AG08395 (cell line): Measurements from ENCODE around the gene ALKBH6.

Experiments used
- DNase-seq: peaks from one replicate; pipeline ENCODE4 v3.0.0; 2012; ENCODE audit warnings: mixed read lengths, low spot score

Gene ALKBH6

DNA sequence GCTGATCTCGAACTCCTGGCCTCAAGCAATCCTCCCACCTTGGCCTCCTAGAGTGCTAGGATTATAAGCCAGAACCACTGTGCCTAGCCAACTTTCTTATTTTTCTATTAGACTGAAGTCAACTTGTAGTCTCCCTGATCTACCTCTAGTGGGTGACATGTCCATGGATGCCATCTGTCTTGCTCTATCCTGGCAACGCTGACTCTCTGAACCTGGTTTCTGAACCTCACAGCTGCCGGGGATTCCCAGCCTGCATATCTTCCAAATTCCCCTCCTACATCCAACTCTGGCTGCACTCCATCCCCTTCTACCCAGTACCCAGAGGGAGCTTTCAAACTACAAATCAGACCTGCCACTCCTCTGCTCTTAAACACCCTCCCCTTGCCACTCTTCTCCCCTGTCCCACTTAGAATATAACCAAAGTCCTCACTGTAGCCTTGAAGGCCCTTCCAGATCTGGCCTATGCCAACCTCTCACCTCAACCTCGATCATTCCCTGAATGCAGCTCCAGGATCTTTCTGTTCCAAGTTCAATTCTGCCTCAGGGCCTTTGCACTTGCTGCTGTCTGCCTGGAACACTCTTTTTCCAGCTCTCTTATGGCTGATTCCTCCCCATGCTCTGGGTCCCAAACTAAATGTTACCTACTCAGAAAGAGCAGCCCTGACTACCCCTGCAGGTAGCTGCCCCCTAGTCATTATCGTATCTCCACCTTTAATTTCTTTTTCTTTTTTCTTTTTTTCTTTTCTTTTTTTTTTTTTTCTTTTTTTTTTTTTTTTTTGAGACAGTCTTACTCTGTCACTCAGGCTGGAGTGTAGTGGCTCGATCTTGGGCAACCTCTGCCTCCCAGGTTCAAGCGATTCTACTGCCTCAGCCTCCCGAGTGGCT lies 16.5 kb upstream of the ALKBH6 start:
- DNase-seq = peak; percentile 60

- no peak for DNase-seq
Measured at GRCh38 chr19:36028313-36029041, 14.5 kb upstream of the ALKBH6 start.

GRCh38 chr19:36027696-36028095 lies 13.7 kb upstream of the ALKBH6 start:
- no peak for DNase-seq

DNA sequence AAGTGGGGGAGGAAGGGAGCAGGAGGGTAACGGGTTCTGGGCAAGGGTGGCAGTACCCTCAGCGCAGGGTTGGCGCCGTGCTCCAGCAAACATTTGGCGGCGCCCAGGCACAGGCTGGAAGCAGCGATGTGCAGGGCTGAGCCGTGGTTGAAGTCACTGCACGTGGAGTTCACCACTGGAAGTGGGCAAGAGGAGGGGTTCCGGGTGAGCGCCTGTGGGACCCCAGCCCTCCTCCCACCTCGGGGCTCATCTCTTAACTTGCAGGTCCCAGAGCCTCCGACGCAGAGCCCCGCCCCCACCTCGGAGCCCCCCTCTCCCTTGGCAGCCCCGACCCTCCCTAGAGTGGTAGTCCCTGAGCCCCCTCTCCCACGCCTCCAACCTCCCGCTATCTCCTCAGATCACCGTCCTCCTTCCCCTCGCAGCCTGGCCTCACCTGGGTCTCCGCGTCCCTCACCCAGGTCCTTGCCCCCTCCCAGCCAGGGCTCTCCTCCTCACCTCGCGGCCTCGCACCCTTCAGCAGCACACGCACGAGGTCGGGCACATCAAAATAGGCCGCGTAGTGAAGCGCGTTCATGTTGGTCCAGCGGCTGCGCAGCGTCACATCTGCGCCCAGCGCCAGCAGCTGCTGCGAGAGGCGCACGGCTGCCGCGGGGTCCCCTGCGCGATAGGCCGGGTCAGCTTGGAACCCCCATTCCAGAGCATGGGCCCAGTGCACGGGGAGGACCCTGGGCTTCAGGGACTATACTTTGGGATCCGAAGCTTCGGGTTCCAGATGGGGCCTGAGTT lies 12.3 kb upstream of the ALKBH6 start:
- DNase-seq = no peak

- no peak for DNase-seq
Measured at GRCh38 chr19:36025541-36025940, 11.5 kb upstream of the ALKBH6 start.

DNA sequence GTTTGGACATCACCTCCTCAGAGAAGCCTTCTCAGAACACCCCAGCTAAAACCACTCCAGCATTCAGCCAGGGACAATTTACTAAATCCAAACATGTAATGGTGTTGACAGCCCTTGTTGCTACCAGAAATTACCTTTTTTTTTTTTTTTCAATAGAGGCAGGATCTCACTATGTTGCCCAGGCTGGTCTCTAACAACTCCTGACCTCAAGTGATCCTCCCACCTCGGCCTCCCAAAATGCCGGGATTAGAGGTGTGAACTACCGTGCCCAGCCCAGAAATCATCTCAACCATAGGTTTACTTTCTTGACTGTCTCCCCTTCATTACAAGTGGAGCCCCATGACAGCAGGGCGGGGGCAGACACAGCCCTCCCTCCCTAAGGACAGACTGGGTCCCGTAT lies 9.4 kb upstream of the ALKBH6 start:
- no peak for DNase-seq

DNA sequence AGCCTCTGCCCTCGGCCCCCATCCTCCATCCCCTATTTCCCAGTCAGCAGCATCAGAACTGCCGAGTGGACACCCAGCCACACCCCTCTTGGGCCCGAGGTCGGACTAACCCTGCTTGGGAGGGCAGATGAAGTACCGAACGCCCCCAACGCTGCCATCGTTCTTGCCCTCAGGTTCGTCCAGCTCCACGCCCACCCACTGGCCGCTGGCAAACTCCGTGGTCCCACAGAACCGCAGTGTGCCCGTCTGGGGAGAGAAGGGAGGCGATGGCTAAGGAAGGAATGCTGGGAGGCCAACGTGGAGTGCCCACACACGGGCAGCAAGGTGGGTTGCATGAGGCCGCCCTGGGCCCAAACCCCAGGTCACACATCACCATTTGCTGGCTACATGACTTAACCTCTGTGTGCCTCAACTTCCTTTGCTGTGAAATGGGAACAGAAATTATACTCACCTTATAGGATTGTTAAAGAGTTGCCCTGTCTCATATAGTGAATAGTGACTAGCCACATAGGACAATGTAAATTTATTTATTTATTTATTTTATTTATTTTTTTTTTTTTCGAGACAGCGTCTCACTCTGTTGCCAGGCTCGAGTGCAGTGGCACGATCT lies 5.2 kb upstream of the ALKBH6 start:
- DNase-seq = no peak

- no peak for DNase-seq
Measured at GRCh38 chr19:36013280-36014011, 567 bp downstream of the ALKBH6 start.

- no peak for DNase-seq
Measured at GRCh38 chr19:36010402-36010801, 3.6 kb downstream of the ALKBH6 start.

- DNase-seq = no peak
Measured at GRCh38 chr19:36009633-36010379, 4.2 kb downstream of the ALKBH6 start.

DNA sequence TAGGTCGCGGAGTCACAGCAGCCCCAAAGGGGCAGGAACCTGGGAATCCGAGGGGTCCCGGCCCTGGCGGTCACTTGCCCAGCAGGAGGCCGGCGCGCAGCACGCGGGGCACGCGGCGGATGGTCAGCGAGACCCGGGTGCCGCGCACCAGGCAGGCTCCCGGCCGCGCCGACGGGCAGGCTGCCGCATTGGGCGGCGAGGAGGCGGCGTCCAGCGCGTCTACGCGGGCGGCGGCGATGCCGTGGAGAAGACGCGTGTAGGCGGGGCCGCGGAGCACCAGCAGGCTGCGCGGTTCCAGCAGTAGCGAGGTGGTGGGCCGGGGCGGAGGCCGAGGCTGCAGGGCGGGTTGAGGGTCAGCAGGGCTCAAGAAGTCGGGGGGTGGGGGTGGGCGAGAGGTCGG lies 4.8 kb downstream of the ALKBH6 start:
- peak; percentile 82 for DNase-seq

DNA sequence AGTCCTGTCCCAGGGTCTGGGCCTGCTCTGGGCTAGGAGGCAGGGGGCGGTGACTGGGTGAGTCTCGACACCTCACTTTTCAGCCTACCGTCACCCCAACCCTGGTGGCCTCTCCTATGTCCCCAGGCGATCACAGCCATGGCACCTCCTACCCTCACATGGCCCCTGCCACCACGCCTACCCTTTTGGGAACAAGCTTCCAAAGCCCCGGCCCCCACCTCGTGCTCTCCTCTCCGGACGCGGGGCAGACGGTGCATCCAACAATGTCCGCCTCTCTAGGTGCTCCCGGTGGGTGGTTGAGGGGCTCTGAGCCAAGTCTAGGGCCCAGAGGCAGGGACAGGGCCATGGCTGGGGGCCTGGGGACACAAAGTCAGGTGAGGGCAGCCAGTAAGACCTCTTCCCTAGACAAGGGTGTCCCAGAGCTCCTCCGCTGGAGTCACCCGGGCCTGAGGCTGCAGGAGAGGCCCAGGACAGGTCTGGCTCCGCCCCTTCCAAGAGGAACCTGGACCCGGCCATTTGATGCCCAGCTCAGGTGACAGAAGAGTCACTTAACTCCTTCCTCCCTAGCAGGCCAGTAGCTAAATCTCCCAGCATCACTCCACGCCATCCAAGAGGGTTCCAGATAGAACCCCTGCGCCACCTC lies 5.6 kb downstream of the ALKBH6 start, which contains the start of gene SYNE4:
SYNE4 (minus strand) TSS at position 478 of the 643 bp plus-strand sequence; CDS start at position 346, 132 bp downstream.
- DNase-seq = no peak

GRCh38 chr19:36006955-36007354 lies 7.1 kb downstream of the ALKBH6 start:
- no peak for DNase-seq

- no peak for DNase-seq
Measured at GRCh38 chr19:36003284-36003683, 10.7 kb downstream of the ALKBH6 start.

GRCh38 chr19:36001605-36002004 lies 12.4 kb downstream of the ALKBH6 start:
- DNase-seq = no peak

DNA sequence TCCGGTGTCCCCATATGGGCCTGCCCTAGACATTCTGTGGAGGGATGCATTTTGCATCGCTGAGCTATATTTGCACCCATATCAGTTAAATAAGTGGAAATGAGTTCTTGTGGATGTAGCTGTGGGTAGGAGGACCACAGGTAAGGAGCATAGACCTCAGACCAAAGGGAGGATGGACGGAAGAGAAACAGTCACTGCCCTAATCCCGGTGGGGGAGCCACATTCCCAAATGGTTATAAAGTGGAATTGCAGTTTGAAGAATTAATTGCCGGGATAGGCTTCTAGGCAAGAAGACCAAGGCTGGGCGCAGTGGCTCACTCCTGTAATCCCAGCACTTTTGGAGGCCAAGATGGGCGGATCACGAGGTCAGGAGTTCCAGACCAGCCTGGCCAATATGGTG lies 17.2 kb downstream of the ALKBH6 start:
- DNase-seq = no peak

GRCh38 chr19:35995048-35995993 lies 18.7 kb downstream of the ALKBH6 start, which contains the start of gene SDHAF1:
Gene SDHAF1 (plus strand): TSS chr19:35995188. CDS start chr19:35995275, 87 bp downstream.
- DNase-seq = peak; percentile 97

- no peak for DNase-seq
Measured at GRCh38 chr19:35993923-35994598, 20.0 kb downstream of the ALKBH6 start.
